Lower leg skin (tissue), 3 donors: Measurements from ENCODE around the gene TADA3.

Source experiments
- POLR2A ChIP-seq, 2 donors: fragments of 450-650 bp; IDR thresholded peaks; one replicate each; pipeline ENCODE4 v1.6.1; 2016 to 2017; ENCODE audit warnings: antibody characterized with exemption in 2 of 2, mild to moderate bottlenecking in 1 of 2, moderate library complexity in 1 of 2
- TF ChIP-seq, protein P1 (sequence below), 3 donors: fragments of 450-650 bp; IDR thresholded peaks; one replicate each; pipeline ENCODE4 v1.5.1; 2016; ENCODE audit warnings: antibody characterized with exemption in 3 of 3, mild to moderate bottlenecking in 3 of 3, moderate library complexity in 2 of 3

DNA sequence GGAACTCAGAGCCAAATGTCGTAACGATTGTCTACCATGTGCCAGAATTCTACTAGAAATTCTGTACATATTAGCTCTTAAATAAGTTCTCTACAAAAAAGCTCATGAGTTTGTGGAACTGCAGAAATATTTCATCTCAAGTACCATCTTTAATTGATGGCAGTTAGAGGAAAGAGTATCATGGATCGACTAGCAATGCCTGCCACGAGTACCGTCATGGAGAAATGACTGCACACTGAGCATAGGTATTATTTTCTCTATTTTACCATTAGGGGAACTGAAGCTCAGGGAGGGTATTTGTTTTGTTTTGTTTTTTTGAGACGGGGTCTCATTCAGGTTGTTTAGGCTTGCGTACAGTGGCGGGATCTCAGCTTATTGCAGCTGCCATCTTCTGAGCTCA lies 48.7 kb upstream of the TADA3 start:
- no peak for TF ChIP-seq POLR2A (IDR thresholded peaks at IDR 0.05)
- TF ChIP-seq, protein P1, sequence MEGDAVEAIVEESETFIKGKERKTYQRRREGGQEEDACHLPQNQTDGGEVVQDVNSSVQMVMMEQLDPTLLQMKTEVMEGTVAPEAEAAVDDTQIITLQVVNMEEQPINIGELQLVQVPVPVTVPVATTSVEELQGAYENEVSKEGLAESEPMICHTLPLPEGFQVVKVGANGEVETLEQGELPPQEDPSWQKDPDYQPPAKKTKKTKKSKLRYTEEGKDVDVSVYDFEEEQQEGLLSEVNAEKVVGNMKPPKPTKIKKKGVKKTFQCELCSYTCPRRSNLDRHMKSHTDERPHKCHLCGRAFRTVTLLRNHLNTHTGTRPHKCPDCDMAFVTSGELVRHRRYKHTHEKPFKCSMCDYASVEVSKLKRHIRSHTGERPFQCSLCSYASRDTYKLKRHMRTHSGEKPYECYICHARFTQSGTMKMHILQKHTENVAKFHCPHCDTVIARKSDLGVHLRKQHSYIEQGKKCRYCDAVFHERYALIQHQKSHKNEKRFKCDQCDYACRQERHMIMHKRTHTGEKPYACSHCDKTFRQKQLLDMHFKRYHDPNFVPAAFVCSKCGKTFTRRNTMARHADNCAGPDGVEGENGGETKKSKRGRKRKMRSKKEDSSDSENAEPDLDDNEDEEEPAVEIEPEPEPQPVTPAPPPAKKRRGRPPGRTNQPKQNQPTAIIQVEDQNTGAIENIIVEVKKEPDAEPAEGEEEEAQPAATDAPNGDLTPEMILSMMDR (IDR thresholded peaks at IDR 0.05), result no peak
